GM19438 (cell line): Measurements from ENCODE around the gene CASTOR1.

ENCODE experiments used
- ATAC-seq: cut with Tn5 transposase; IDR thresholded peaks from one replicate; pipeline ENCODE4 v1.9.1; 2021; ENCODE audit warnings: low read depth; ENCODE audit not compliant: unreplicated experiment

Gene CASTOR1

DNA sequence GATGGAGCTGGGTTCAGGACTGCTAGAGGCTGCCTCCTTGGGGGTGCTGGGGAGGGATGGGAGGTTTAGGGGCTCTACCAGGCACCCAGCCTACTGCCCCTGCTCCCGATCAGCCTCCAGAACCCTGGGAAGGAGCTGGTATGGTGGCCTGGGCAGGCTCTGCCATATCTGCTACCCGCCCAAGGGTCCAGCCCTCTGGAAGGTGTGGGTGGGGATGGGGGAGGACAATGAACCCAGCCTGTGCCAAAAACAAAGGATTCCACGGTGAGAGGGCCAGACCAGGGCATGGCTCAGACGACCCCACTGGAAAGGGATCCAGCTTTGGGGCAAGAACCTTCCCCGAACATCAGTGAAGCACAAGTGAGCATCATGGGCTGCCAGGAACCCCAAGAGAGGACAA, 3.0 kb downstream of the CASTOR1 start:
- no peak for ATAC-seq

DNA sequence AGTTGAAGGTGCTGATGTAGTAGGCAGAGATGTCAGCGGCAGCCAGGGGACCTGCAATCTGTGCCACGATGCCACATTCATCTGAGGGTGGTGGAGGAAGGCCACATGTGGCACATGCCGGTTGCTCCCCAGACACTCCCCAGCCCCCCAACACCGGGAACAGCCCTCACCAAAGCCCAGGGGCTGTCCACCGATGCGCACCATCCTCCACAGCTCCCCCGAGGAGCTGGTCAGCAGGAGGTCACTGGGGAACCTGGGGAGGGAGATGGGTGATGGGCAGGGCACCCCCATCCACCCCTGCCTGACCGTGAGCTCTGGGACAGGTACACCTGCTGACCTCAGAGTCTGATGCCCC, 3.5 kb downstream of the CASTOR1 start:
- ATAC-seq: no peak

DNA sequence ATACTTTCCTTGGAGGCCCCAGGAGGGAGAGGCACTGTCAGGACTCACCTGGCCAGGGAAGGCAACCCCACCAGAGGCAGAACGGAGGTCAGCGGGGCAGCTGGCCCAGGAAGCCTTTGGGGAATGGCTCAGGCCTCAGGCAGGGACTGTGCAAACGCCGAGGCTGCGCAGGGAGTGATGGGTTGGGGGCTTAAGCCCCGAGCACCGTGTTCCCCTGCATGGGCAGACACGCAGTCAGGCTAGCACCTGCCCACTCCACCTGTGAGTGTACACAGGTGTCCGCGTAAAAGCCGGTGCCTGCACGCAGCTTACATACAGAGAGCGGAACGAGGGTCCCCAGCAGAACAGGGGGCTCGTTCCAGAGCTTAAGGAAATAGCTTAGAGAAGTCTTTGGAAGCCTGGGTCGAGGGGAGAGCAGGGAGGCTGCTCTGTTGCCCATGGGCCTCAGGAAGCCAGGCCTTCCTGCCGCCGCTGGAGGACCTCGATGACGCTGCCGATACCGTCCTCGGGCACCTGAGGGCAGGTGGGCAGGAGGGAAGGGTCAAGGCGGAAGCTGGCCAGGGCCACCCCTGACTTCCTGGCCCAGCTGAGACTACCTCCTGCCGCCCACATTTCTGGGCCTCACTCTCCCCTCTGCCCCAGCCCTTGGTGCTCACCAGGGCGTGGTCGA, 4.0 kb downstream of the CASTOR1 start:
- ATAC-seq: no peak

DNA sequence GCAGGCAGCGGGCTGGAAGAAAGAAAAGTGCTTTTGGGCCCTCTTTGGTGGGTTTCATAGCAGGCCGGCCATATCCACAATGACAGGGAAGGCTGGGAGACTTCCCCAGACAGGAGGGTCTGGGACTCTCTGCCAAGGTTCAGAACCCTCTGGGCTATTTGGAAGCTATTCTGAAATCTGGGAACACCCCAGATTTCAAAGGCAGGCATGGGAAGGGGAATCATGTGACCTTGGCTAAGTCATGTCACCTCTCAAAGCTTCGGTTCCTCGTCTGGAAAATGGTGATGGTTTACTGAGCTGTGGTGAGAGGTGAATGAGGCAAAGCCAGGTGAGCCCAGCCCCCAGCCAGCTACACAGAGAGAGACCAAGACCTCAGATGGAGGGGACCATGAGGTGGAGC, 4.6 kb downstream of the CASTOR1 start:
- no peak for ATAC-seq

DNA sequence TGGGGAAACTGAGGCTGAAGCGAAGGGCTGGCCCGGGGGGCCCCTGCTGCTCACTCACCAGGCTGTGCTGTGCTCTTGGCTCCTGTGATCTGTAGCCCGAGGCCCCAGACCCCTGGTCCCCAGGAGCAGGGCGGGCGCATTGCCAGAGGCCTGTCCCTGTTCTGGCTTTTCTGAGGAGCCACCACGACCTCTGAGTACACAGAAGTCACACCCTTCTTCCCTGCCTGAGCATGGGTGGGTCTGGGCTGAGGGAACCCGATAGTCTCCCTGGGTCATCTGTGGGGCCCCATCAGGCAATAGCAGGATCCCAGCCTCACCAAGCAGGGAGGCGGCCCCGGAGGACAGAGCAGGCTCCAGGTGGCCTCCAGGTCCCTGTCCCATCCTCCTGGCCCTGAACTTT, 5.1 kb downstream of the CASTOR1 start:
- no peak for ATAC-seq

DNA sequence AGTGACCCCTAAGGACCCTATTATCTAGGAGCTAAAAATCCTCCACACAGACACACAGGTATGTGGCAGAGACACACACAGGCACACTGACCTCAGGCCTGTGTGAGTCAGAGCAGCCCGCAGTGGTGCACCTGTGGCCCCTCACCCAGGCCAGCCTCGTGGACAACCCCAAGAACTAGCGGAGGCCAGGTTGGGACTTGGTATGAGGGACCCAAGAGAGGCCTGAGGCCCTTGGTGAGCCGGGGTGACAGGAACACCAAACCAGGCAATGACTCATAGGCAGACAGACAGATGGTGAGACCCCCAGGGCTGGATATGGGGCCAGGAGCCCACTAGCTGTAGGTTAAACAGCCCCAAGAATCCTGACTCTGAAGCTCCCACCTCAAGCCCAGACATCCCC, 6.0 kb downstream of the CASTOR1 start:
- ATAC-seq: no peak

DNA sequence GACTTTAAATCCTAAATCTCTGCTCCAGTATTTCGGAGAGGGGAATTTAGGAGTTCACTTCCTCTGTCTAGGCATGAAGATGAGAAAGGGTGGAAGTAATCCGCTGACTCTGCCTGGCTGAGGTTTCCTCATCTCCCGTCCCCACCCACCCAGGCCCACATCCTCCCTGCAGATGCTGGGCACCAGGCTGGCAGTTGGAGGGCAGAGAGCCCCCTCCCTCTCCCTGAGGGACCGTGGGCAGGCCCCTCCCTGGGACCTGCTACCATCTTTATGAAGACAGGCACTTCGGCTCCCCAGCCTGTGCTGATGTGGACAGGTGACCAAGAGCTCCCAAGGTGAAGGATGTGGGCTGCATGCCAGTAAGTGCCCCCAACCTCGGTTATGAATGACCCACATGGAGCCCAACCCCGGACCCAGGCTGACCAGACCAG, 6.7 kb downstream of the CASTOR1 start:
- ATAC-seq: no peak

DNA sequence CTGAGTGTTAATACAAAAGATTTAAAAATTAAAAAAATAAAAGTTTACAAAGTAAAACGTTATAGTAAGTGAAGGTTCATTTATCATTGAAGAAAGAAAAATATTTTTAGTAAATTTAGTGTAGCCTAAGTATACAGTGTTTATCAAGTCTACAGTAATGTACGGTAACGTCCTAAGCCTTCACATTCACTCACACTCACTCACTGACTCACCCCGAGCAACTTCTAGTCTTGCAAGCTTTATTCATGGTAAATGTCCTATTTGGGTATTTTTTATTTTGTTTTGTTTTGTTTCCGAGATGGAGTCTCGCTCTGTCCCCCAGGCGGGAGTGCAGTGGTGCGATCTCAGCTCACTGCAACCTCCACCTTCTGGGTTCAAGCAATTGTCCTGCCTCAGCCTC, 8.8 kb downstream of the CASTOR1 start:
- ATAC-seq: no peak

DNA sequence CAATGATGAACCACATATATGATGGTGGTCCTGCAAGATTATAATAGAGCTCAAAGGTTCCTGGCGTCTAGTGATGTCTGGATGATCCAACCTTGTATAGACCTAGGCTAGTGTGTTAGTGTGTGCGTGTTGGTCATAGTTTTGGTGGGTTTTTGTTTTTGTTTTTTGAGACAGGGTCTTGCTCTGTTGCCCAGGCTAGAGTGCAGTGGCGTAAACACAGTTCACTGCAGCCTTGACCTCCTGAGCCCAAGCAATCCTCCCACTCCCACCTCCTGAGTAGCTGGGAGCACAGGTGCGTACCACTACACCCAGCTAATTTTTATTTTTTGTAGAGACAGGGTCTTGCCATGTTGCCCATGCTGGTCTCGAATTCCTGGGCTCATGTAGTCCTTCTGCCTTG, 9.4 kb downstream of the CASTOR1 start:
- ATAC-seq: no peak

DNA sequence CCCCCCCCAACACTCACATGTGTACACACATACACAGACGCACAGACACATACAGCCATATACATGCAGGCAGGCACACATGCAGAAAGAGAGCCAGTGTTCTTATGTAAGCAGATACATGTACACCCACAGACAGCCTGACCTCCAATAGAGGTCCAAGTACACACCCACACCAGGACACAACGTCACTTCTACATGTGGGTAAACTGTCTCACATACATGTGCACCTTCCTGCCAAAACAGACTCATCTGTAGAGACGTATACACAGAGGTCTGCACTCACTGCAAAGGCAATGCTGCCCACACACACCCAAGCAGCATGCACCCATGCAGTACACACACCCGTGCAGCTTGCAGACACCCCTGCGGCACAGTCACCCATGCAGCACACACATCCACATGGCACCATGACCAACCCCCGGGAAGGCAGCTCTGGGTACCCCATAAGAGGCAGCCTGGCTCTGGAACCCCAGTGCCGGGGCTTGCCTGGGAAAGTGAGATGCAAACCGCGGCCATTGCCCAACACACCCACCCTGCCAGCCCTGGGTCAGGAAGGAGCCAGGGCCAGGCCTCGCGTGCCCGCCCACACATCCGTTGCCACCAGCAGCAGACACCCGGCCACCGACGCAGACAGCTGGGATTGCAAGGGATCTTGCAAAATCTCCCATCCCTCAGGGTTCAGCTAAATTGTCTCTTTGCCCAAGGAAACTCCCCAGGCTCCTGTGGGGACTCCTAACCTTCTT, 10.1 kb downstream of the CASTOR1 start:
- ATAC-seq: no peak

DNA sequence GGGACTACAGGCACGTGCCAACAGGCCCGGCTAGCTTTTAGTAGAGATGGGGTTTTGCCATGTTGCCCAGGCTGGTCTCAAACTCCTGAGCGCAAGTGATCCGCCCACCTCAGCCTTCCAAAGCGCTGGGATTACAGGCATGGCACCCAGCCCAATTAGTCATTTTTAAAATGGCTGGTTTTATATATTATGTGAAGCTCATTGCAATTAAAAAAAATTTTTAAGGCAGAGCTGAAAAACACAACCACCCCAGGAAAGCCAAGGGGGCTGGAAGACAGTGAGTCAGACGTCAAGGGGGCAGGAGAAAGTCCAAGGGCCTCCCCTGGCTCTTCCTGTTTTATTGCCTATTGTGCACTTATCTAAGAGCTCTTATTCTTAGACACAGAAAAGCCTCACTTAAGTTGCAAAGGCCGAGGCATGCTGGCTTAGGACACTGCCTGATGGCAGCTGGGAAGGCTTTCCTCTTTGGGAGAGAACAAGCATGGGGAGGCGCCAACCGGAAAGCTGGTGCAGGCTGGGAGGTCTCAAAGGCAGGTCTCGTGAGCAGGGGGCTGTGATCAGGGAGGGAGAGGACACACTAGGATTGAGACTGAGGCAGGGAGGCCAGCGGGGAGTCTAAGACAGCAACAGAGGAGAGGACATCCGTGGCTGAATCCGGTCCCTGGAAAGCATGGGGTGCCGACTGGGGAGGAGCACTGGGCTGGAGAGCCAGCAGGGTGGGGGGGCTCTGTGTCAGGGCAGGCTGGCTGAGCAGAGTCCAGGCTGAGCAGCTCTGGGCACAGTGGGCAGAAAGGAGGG, 11.6 kb downstream of the CASTOR1 start:
- ATAC-seq: no peak

DNA sequence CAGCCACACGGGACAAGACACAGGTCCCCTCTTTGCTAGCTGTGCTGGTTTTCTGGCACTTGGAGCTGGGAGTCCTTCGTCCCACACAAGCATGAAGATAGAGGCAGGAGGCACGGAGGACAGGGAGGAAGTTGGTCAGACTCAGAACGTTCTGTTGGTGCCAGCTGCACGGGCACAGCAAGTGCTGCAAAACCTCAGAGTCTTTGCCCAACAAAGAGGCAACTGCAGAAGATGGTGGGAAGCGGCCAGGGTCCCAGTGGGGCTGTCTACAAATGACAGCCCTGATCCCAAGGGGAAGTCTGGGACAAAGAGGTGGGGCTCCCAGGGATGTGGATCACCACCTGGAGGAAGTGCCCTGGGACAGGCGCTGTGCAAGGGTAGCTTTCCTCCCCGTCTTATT, 13.3 kb downstream of the CASTOR1 start:
- ATAC-seq: no peak

DNA sequence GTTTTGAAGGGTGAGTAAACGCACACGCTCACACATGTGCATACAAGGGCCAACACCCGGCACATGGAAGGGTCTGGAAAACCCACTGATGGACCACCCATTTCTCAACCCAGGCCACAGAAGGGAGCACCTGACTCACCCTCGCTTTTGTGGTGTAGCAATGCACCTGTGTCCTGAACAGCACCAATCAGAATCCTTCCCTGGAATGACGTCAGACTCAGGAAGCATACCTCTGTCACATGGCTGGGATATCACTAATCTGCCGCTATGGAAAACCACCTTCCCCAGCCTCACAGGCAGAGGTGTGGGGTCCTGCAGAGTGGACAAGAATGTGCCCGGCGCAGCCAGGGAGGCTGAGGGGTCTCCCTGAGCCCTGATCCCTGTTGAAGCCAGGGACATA, 13.7 kb downstream of the CASTOR1 start:
- no peak for ATAC-seq

DNA sequence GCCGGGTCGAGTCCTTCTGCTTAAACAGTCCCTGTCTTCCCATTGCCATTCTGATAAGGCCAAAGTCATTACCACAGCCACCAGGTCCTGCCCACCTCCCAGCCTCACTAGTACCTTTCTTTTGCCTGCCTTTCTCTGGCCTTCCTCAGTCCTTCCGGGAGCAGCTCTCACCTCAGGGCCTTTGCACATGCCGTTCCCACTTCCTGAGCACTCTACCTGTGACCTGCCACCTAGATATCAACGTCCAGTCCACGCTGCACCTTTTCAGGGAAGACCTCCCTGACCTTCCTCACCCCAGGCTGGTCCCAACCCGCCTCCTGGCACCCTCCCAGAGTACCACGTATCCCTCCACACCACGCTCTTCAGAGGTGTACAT, 14.9 kb downstream of the CASTOR1 start:
- ATAC-seq: no peak

DNA sequence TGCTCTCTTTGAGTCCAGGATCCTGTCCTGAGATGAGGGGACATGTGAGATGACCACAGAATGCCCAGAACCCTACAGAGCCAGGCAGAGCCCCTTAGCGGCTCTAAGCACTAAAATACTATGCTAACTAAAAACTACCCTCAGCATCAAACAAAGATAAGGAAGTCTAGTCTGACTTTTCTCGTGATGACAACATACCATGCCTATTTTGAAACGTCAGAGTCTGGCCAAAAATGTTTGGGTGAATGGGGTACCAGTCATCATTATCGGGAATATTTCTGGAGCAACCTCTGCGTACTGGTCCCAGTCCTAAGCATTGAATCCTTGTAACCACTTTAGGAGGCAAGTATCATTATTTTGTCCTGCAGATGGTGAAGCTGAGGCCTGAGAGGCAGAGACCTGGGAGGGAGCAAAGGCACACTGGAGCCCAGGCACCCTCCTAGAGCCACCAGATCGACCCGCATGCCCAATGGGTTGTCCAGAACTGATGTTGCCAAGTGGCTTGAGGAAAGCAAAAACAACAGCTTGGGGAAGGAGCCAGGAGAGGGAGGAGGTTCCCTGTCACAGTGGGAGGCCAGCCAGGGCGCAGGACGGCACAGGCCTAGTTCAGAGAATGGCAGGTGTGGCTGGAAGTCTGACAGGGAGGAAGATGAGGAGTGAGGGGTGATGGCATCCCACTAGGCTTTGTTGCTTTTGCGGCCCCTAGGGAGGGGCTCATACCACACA, 15.4 kb downstream of the CASTOR1 start:
- no peak for ATAC-seq

DNA sequence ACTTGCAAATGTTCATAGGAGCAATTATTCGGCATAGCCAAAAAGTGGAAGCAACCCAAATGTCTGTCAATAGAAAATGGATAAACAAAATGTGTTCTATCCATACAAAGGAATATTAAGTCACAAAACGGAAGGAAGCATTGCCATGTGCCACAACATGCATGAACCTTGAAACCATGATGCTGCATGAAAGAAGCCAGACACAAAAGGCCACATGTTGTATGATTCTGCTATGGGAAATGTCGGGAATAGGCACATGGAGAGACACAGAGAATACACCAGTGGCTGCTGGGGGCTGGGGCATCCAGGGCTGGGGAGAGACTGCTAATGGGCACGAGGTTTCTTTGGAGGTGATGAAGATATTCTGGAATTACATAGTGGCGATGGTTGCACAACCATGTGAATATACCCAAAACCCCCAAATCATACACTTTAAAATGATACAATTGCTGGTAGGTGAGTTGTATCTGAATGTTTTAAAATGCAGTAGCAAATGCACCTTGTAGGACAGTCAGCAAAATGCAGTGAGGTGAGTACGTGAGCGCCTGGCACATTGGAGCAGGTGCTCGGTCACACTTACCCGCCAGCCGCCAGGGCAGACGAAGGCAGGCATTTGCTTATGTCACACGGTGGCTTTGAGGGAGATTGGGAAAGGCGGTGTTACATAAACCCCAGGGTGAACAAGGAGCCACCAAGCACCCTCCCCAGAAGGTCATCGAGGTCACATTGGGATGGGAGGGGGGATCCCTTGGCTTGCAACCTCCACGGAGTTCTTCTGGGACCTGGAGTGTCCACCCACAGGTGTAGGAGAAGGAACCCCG, 16.3 kb downstream of the CASTOR1 start:
- ATAC-seq: no peak

DNA sequence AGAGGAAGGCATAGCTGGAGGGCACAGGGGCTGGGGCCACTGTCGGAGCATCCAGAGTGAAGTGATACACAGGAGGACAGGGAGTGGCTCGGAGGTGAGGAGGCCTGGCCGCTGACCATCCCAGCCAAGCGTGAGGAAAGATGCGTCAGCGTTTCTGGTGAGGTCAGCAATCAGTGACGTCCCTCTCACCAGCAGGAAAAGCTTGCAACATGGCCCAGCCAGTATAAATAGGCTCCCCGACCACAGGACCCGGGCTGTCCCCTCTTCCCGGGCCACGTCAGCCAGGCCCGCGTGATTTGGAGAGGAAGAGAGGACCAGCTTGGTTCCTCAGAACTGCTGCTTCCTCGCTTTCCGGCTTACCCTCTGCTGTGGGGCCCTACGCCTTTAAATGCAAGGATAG, 18.5 kb downstream of the CASTOR1 start:
- no peak for ATAC-seq

DNA sequence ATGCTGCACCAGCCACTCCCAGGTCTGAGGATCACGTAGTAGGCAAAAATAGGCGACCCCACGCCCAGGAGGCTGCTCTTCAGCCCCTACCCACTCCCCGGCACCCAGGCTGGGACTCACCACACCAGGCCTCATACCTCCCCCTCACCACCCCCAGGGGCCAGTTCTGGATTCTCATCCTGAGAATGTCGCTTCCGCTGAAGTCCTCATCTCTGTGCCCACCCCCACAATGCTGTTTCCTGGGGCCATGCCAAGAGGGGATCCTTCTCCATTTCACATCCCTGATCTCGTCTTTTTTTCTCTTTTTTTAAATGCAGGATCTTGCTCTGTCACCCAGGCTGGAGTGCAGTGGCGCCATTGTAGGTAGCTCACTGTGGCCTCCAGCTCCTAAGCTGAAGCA, 21.0 kb downstream of the CASTOR1 start:
- ATAC-seq: no peak

DNA sequence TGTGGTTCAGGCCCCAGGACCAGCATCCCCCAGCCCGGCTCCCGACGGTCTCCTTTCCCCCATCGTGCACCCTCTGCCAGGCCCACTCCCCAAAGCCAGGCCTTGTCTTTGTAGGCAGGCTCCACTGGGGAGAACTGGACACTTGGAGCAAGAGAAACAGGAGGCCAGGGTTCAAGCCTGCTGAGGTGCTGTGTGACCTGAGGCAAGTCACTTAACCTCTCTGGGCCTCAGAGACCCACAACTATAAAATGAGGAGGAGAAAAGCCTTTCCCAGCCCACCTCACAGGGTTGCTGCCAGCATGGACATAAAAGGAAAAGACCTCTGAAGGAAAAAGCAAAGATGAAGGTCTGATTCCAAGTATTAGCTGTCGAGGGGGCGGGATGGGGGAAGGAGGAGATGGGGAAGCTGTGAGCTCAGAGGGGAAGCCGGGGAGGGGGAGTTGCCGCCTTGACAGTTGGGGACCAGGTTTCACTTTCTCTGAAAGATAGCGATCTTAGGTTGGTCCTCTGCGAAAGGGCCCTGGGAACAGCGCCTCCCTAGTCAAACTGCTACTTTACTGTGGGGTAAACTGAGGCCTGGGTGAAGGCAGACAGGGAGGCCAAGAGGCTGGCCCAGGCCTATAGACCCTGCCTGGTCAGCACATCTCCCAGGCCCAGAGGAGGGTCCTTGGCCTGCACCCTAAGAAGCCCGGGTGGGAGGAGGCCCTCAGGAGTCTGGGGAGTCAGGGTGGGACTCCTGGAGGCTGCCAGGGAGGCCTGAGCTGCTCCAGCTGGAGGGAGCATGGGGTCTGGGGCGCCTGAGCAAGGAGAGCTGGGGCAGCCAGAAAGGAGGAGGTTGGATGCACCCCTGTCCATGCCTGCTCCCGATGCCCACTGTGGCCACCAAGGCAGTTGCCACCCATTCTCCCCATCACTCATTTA, 21.7 kb downstream of the CASTOR1 start:
- ATAC-seq: no peak
